GM10266 (cell line): ENCODE results near the gene ZNF891.

Source experiments
- DNase-seq: peaks from one replicate; pipeline ENCODE4 v3.0.0; 2012; ENCODE audit errors: extremely low spot score
- TF ChIP-seq, protein P1 (sequence below): IDR thresholded peaks from 2 replicates; pipeline ENCODE4 v1.5.1; 2012; ENCODE audit warnings: mild to moderate bottlenecking, low read depth; ENCODE audit not compliant: control insufficient read depth, insufficient read depth; ENCODE audit errors: missing control alignments

Gene ZNF891

DNA sequence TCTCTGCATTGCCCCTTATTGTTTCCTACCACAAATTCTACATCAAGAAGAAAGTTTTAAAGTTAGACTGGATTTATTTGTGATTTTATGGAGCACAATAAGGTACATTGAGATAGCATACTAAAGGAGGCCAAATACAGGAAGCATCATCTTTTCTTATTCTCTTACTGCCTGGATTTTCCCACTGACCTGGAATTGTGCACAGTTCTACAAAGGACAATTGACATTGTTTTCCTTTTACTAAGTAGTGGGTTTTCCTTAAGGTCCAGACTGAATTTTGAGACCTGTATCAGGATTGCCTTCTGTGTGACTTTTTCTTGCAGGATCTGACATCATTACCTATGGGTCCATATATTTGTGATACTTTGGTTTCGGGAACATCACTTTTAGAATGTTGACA lies 68.1 kb downstream of the ZNF891 start:
- no peak for DNase-seq
- TF ChIP-seq, protein P1, sequence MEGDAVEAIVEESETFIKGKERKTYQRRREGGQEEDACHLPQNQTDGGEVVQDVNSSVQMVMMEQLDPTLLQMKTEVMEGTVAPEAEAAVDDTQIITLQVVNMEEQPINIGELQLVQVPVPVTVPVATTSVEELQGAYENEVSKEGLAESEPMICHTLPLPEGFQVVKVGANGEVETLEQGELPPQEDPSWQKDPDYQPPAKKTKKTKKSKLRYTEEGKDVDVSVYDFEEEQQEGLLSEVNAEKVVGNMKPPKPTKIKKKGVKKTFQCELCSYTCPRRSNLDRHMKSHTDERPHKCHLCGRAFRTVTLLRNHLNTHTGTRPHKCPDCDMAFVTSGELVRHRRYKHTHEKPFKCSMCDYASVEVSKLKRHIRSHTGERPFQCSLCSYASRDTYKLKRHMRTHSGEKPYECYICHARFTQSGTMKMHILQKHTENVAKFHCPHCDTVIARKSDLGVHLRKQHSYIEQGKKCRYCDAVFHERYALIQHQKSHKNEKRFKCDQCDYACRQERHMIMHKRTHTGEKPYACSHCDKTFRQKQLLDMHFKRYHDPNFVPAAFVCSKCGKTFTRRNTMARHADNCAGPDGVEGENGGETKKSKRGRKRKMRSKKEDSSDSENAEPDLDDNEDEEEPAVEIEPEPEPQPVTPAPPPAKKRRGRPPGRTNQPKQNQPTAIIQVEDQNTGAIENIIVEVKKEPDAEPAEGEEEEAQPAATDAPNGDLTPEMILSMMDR: no peak

DNA sequence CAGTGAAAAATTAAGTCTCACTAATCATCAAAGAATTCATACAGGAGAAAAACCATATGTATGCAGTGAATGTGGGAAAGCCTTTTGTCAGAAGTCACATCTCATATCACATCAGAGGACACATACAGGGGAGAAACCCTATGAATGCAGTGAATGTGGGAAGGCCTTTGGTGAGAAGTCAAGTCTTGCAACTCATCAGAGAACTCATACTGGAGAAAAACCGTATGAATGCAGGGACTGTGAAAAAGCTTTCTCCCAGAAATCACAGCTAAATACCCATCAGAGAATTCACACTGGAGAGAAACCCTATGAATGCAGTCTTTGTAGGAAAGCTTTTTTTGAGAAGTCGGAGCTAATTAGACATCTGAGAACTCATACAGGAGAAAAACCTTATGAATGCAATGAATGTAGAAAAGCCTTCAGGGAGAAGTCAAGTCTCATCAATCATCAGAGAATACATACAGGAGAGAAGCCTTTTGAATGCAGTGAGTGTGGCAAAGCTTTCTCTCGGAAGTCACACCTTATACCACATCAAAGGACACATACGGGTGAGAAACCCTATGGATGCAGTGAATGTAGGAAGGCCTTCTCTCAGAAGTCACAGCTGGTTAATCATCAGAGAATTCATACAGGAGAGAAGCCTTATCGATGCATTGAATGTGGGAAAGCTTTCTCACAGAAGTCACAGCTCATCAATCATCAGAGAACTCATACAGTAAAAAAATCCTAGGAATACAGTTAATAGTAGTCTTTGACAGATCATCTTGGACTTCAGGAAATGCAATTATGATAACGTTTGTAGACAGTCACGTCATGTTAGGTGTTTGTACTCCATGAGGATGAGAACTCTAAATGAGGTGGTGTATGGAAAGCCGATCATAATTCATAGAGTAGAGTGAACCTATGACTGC lies 71.6 kb downstream of the ZNF891 start:
- no peak for DNase-seq
- TF ChIP-seq, protein P1: no peak

DNA sequence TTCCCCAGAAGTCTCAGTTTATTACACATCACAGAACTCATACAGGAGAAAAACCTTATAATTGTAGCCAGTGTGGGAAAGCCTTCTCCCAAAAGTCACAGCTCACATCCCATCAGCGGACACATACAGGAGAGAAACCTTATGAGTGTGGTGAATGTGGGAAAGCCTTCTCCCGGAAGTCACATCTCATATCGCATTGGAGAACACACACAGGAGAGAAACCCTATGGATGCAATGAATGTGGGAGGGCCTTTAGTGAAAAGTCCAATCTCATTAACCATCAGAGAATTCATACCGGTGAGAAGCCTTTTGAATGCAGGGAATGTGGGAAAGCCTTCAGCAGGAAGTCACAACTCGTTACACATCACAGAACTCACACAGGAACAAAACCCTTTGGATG lies 72.6 kb downstream of the ZNF891 start:
- DNase-seq: no peak
- TF ChIP-seq, protein P1: no peak
